Kidney epithelial cell (primary cell): ENCODE results near the gene TENM4. TPM values are rescaled to one million over a fixed set of nuclear protein-coding genes. Genes with fewer than 3 reads are reported as not detected.

Experiments used
- DNase-seq: peaks from one replicate; pipeline ENCODE4 v3.0.0-alpha.2; 2010; ENCODE audit warnings: low read depth
- H3K27me3 ChIP-seq: 2 replicates; pipeline ENCODE4 v1.6.0; 2011; ENCODE audit warnings: low read length; ENCODE audit not compliant: control insufficient read depth, insufficient read depth
- H3K36me3 ChIP-seq: 2 replicates; pipeline ENCODE4 v1.5.1; 2011; ENCODE audit warnings: low read length; ENCODE audit not compliant: control insufficient read depth, insufficient read depth
- H3K4me3 ChIP-seq: 2 replicates; pipeline ENCODE4 v1.5.1; 2011; ENCODE audit warnings: low read depth, mild to moderate bottlenecking, control low read depth, low read length
- total RNA-seq: library from RNA; depleted of rRNA; stranded (reverse); fragments of >200 nt; gene quantifications from 2 replicates; pipeline ENCODE4 v1.2.3, GENCODE V29; 2015
- TF ChIP-seq, protein P1 (sequence below): IDR thresholded peaks from 2 replicates; pipeline ENCODE4 v1.5.1; 2011; ENCODE audit warnings: mild to moderate bottlenecking, moderate library complexity, low read length, control low read depth, inconsistent platforms; ENCODE audit not compliant: insufficient read depth, poor library complexity, severe bottlenecking

TENM4 gene
- total RNA-seq, 1 donor from 2014 or later: 35.3 TPM

DNA sequence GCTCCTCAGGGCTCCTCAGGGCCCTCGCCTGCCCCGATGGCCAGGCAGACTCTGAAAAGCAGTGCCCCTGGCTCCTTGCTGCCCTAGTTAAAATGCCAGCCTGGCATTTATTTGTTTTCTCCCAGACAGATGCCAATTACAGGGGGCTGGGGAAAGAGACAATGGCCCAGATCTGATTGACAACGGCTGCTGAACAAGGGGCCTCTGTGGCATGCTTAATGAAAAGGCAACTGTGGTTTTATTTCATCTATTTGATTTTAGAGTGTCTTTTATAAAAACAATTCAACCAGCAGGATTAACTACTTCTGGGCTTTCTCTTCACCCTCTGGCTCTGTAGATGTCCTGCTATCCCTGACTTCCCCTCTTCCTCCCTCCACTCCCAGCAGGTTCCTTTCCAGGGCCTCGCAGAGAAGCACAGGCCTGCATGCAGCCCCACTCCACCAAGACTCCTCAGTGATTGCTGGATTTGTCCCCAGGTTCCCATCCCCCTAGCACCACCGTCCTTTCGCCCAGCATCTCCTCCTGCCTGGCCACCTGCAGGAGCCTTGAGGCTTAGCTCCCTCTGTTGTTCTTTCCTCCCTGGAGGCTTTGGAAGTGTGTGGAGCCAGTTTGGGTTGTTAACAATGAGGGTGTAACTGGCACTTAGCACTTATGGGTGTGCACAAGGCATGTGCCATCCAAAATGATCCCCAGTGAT, 171.1 kb downstream of the TENM4 start:
- H3K36me3 ChIP-seq: no peaks in the 10 kb centered on the region
- TF ChIP-seq, protein P1, sequence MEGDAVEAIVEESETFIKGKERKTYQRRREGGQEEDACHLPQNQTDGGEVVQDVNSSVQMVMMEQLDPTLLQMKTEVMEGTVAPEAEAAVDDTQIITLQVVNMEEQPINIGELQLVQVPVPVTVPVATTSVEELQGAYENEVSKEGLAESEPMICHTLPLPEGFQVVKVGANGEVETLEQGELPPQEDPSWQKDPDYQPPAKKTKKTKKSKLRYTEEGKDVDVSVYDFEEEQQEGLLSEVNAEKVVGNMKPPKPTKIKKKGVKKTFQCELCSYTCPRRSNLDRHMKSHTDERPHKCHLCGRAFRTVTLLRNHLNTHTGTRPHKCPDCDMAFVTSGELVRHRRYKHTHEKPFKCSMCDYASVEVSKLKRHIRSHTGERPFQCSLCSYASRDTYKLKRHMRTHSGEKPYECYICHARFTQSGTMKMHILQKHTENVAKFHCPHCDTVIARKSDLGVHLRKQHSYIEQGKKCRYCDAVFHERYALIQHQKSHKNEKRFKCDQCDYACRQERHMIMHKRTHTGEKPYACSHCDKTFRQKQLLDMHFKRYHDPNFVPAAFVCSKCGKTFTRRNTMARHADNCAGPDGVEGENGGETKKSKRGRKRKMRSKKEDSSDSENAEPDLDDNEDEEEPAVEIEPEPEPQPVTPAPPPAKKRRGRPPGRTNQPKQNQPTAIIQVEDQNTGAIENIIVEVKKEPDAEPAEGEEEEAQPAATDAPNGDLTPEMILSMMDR: no peak
- no peak overlapping the region for H3K4me3 ChIP-seq
- H3K27me3 ChIP-seq: no peaks in the 10 kb centered on the region
- DNase-seq: no peak

DNA sequence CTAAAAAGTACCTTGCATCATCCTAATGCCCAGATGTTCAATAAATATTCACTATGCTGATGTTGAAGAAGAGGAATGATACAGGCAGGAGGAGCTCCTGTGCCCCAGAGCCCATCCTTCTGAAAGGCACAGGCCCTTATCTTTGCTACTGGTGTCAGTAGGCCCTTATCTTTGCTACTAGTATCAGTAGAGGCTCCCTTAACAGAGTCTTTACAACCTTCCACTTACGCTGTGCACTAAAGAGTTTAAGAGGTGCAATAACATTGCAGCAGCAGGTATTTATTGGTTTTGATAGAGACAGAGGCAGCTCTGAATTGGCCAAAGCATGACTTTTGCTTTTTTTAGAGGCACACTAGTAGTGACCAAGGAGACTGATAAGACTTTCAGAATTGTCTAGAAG, 174.4 kb downstream of the TENM4 start:
- Histone ChIP-seq H3K4me3 (no peak overlapping the region), H3K36me3 (no peaks in the 10 kb centered on the region), H3K27me3 (no peaks in the 10 kb centered on the region)
- DNase-seq: no peak
- TF ChIP-seq, protein P1: no peak

DNA sequence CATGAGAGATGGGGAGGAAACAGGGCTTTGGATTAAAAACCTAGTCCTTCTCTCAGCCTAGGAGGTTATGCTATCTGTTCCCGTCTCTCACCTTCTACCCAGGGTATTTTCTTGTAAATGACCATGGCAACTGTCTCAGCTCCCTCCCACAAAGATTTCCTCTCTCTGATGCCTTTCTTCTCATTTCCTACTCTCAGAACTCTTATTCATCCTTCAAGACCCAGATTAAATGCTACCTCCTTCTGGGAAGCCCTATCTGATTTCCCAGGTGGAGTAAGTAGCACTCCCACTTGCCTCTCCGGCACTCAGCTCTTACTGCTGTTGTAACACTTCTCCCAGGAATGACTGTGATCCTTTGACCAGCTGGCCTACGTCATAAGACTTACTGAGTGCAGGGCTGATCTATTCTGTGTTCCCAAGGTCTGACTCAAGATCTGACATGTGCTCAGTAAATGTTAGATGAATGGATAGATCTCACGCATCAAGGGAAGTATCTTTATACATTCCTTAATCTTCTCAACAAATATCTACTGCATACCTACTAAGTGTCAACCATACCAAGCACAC, 175.0 kb downstream of the TENM4 start:
- H3K4me3 ChIP-seq: no peak overlapping the region
- no peaks in the 10 kb centered on the region for H3K27me3 ChIP-seq
- DNase-seq: no peak
- TF ChIP-seq, protein P1: no peak
- no peaks in the 10 kb centered on the region for H3K36me3 ChIP-seq

DNA sequence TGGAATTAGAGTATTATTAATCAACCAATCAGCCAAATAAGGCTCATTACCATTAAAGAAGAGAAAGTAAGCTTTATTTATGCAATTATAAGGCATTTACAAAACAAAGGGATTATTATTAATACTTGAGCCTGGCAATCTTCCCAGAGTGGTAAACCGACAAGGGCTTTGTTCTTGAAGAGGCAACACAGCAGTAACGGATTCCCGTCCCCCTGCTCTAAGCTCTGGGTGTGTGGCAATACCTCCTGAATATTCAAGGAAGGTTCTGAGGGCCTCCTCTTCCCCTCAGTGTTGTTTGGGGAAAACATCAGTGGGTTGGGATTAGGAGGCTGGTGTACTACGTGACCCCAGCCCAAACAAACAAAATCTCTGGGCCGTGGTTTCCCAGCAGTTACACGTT, 176.5 kb downstream of the TENM4 start:
- H3K4me3 ChIP-seq: no peak overlapping the region
- TF ChIP-seq, protein P1: no peak
- H3K36me3 ChIP-seq: no peaks in the 10 kb centered on the region
- DNase-seq: no peak
- no peaks in the 10 kb centered on the region for H3K27me3 ChIP-seq

DNA sequence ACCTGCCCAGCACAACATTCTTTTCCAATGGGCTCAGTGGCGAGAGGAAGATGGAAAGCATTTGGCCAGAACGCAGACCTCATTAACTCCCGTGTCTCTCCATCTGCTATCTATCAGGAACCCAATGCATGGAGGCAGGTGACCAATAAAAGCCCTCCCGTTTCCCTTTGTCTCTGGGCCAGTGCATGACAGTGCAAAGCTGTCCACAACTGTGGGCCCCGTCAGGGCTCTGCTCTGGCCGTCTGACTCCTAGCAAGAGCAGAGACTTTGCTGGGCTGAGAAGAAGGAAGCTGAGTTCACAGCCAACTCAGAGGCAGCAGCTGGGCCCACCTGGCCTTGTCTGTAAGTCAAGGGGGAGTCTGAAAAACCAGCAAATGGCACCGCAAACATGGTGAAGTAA, 177.8 kb downstream of the TENM4 start:
- Histone ChIP-seq H3K4me3 (no peak overlapping the region), H3K36me3 (no peaks in the 10 kb centered on the region), H3K27me3 (no peaks in the 10 kb centered on the region)
- TF ChIP-seq, protein P1: no peak
- DNase-seq: no peak

DNA sequence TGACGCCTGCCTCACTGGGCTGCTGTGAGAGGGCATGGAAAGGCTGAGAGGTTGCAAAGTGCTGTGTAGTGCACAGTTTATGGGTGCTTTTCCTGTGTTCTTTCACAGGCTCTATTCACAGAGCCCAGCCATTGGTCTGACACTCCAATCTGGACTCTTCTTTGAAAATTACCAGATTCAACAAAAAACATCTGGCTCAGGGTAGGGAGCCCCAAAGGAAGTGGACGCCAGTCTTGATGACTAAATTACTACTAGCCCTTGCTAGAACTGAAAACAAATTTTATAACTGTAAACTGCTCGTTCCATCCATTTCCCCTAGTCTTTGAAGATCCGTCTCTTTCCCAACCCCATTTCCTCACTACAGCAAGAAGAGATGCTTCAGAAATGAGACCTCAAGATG, 178.6 kb downstream of the TENM4 start:
- TF ChIP-seq, protein P1: no peak
- no peaks in the 10 kb centered on the region for H3K27me3 ChIP-seq
- DNase-seq: no peak
- no peaks in the 10 kb centered on the region for H3K36me3 ChIP-seq
- no peak overlapping the region for H3K4me3 ChIP-seq
